Fibroblast of skin of right quadriceps (primary cell): ENCODE results near the gene WNT3A.

Source experiments
- DNase-seq: peaks from one replicate; pipeline ENCODE4 v3.0.0-alpha.2; 2013

The WNT3A gene

DNA sequence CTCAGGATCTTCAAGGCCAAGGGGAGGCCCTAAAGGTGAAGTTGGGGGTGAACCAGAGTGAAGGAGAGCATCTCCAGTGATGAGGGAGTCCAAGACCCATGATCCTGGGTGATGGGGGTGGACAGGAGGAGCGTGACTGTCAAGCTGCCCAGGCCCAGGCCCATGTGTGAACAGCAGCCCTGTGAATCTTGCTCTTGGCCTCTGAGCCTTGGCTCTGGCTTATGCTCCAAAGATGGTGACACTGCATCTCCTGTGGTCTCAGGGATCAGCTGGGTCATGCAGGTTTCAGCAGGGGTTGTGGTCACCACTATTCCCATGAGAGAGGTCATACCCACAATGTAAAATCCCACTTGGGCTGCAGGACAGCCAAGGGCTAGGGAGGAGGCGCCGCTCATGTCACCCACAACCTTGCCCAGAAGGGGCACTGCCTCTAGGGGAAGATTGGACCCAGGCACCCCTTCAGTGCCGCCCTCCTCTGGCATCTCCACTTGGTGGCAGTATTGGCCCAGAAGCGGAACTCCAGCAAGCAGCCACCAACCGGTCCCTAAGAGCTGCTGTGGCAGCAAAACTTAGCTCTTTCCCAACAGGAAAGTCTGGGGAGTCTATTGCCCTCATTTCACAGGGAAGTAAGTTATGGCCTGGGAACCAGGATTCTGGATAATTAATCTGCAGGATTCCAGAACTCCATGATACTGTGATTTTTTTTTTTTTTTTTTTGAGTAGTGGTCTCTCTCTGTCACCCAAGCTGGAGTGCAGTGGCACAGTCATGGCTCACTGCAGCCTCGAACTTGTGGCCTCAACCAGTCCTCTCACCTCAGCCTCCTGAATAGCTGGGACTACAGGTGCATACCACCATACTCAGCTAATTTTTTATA lies 7.5 kb upstream of the WNT3A start:
- DNase-seq: peak; percentile 40

DNA sequence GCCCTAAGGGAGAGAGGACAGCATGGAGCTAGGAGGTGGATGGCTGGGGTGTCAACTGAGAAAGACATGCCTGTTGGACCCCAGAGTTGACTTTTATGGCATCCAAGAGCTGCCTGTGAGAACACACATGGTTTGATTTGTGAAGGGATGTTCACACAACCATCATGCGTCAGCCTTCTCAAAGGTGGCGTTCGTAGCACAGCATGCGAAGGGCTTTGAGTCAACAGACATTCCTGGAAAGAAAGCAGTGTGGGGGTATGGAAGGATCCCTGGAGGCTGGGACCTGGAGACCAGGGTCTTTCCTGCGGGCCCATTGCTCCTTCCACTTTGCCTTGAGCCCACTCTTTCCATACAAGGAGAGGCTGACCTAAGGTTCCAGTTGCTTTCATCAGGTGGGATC lies 6.4 kb upstream of the WNT3A start:
- no peak for DNase-seq

DNA sequence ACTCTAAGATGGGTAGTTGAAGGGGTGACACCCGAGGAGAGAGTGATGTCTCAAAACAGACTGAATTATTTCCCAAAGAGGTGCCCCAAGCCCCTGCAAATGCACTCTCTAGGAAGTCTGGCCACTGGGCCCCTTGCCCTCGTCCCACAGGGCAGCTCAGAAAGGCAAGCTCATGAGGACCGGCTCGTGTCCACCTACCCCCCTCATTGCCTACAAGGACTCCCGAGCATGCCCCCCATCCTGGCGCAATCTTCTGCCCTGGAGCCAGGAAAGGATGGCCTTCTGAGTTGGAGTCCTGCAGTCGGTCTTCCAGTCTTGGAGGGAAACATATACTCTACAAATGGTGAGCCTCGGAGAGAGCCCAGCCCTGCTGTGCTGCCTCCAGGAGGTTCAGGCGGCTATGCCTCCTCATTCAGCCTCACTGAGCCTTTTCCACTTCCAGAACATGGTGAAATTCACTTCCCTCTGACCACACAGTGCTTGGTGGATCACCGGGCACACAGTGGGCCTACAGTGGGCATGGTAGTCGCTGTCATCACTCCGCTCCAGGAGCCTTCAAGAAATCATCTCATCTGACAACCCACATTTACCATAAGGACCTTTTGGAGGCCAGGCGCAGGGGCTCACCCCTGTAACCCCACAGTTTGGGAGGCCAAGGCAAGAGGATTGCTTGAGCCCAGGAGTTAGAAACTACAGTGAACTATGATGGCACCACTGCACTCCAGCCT lies 5.8 kb upstream of the WNT3A start:
- no peak for DNase-seq

DNA sequence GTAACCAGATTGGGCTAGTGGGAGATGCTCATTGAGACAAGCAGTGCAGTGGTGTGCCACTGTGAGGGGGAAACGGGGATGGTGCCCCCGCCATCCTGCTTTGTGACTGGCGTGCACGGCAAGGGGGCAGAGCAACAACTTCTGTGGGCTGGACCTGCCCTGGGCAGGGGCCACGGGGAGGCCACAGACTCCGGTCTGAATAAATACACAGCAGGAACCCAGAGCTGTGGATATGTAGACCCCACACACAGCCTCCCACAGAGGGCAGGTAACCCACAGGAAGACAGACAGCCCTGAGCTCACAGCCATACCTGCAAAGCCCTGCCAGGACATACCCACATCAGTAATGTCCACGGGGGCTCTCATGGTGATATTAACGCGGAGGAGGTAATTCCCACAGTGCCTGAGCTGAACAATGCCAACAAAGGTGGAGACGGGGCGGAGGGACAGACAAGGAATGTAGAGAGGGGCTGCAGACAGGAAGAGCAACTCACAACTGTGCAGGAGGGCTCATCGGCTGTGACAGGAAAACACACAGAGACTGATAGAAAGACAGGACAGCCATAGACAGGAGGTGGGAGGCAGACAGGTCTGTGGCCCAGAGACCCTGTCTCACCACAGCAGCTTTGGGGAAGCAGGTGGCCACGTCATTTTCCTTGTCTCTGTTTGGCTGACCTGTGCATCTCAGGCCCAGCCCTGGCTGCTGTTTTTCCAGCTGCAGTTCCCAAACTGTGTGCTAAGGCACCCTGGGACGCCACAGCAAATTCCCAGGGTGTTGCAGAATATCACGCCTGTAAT lies 4.9 kb upstream of the WNT3A start:
- DNase-seq: no peak

DNA sequence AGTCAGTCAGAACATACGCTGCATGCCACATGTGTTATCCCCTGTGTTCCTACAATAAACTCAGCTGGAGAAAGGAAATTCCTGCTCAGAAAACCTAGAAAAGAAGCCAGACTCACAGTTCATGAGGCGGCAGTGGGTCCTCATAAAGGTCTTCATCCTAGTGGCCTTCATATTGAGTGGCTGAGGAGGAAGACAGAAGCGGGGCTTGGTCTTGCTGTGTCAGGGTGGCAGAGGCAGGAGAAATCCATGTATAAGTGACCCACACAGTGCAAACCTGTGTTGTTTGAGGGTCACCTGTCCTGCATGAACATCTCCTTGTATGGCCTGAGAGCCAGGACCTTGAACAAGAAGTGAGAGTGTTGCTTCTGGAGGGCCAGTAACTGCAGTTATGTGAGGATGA lies 4.0 kb upstream of the WNT3A start:
- DNase-seq: no peak

DNA sequence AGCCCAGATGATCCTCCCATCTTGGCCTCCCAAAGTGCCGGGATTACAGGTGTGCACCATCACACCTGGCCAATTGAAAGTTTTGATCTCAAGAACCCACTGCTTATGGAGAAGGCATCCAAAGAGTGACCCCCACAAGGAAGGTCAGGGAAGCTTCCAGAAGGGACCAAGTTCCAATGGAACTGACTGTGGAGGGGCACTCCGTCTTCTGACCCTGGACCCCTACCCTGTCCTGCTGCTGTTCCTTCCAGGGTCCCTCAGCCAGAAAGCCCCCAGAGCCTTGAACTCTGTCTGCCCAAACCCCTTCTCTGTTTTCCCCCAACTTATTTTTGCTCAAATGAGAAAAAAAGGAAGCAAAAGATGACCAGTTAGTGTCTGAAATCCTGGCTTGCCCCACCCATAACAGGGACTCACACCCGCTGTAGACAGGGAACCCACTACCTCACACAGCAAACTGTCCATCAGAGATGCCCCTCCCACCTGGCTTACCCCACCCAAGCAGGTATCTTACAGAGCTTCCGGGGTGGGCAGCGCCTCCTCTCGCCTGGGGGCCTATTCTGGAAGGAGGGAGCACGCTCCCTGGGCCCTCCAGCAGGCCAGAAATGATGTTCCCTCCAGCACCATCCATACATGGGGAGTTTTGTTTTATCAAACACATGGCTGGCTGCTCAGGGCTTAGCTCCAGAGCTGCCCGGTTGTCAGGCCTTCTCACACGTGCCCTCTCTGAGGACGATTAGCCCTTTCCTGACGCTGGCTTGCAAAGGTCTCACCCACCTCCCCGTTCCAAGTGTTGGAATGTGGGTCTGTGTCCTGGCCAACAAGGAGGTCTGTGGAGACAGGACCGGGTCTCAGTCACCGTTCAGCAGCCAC lies 3.1 kb upstream of the WNT3A start:
- DNase-seq: no peak

DNA sequence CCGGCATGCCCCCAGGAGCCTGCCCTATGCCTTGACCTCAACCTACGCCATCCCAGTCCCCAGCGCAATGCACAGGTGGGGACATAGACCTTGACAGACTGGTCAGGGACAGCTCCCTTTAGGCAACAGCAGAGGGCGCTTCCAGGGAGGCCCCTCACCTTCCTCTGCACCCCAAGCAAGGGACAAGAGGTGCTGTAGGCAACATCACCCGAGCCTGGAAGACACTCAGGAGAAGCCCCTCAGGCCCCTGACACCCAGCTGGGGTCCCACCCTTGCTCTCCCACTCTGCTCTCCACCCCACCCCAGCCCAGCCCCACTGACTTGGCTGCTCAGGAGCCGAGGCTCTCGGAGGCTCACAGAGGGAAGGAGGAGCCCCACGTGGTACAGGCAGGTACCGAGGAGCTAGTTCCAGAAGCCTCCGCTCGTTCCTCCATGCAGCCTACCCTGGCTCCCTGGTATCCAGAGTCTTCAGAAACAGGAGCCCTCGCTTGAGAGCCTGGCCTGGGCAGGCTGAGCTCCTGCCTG lies 2.4 kb upstream of the WNT3A start:
- no peak for DNase-seq

DNA sequence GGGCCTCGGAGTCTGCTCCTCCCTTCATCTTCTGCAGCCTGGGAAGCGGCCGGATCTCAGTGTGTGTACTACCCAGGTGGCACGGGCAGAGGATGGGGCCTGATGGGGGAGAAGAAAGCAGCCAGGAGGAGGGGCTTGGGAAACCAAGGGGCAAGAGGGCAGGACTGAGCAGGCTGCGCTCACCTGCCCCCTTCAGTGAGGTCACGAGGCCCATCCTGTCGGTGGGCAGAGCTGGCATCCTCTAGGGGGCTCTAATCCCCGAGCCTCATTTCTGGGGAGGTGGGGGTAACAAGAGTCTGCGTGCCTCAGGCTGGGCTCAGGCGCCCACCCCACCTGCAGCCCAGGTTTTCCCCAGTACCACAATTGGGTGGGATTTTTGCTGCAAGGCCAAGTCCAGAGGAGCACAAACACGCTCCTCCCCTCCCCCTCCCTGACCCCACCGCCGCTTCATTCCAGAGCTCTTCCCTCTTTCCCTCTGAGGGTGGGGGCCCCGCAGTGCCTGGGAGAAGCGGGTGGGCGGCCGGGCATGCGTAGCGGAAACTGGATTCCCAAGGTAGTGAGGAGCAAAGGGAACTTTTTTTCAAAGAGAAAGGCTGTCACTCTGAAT lies 1.8 kb upstream of the WNT3A start:
- DNase-seq: no peak

DNA sequence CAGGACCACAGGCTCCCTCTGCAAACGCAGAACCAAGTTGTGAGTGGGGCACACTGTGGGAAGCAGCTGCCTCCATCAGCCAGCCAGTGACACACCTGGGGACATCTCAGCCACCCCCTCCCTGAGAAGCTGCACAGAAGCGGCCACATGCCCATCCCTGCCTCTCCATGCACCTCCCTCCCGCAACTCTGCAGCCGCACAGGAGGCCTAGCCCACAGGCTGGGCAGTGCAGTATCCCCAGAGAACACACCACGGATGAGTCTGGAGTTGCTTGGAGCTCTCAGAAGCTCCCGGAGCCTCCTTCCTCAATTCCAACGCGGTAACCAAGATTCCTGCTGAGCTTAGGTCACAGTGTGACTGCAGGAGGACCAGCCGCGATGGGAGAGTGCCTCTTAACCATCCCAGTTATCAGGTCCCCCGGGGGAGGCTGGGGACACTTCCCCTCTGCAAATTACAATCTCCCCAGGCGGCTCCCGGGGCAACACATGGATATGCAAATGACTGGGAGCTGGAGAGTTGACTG lies 1.2 kb upstream of the WNT3A start:
- DNase-seq: no peak

DNA sequence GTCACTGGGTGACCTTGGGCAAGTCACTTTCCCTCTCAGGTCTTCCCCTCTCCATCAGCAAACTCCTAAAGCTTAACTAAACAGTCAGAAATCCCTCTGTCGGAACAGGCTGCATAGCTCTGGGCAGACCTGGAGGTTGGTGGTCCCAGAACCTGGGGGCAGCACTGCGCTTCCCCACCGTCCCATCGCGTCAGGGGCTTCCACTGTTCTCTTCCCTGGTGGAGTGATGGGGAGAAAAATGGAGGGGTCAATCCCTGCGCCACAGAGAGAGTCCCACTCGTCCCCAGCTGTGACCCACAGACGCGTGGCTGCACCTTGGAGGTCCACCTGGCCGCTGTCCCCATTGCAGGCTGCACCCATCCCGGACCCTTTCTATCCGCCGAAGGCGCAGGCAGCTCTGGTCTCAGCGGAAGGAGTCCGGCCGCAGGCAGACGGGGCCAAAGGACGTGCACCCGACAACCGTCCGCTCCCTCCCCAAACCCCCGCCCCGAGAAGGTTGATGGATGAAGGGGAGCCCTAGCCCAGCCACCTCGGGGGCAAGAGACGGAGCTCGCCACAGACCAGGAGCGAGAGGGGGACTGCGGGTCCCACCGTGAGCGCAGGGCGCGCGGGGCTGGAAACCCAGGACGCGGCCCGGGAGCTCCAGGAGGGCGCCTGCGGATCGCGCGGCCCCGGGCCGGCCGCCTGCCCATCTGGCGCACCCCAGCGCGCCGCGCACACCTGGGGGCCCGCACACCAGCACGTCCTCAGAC lies 588 bp upstream of the WNT3A start:
- DNase-seq: no peak

DNA sequence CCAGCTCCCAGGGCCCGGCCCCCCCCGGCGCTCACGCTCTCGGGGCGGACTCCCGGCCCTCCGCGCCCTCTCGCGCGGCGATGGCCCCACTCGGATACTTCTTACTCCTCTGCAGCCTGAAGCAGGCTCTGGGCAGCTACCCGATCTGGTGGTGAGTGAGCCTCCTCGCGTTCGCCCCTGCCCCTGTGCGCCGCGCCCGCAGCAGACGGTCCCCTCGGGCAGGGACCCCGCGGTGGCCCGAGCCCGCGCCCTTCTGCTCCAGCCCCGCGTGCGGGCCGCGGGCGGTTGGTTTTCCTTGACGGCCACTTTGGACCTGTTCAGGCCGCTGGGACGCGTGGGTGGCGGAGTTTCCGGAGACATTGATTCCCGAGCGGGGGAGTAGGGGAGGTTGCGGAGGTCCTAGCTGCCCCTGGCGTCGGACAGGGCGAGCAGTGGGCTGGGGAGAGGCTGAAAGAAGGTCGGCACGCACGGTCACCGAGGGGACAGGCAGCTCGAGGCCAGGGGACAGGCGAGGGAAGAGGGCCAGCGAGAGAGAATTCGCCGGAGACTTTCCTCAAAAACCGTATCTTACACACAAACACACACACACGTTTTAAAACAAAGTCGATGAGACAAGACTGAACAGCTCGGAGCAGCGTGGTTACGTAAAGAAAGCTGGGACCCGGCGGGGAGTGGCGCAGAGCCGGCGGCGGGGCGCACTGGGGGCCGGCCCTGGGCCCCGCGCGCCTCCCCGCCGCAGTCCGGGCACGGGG lies 427 bp downstream of the WNT3A start:
- DNase-seq: no peak

DNA sequence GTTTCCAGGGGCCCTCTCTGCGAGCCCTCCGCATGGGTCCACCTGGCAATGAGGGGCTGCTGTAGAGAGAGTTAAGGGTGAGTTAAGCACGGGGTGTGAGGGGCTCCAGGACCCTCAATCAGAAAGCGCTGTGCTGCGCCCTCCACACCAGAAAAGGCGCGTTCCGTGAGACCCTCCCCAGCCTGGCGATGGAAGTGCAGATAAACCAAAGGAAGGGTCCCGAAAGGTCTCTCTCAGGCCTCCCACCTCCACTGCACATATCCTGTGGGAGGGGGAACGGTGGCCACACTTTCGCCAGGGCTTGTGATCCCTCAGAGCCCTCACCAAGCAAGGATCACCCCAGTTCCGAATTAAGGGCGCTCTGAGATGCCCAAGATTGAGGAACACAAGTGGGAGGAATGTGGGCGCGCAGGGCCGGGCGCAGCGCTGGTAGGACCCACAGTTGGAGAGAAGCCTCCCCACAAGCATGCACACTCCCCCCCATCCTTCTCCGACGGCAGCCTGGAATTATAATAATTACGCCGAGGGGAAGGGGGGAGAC lies 1.1 kb downstream of the WNT3A start:
- DNase-seq: no peak

DNA sequence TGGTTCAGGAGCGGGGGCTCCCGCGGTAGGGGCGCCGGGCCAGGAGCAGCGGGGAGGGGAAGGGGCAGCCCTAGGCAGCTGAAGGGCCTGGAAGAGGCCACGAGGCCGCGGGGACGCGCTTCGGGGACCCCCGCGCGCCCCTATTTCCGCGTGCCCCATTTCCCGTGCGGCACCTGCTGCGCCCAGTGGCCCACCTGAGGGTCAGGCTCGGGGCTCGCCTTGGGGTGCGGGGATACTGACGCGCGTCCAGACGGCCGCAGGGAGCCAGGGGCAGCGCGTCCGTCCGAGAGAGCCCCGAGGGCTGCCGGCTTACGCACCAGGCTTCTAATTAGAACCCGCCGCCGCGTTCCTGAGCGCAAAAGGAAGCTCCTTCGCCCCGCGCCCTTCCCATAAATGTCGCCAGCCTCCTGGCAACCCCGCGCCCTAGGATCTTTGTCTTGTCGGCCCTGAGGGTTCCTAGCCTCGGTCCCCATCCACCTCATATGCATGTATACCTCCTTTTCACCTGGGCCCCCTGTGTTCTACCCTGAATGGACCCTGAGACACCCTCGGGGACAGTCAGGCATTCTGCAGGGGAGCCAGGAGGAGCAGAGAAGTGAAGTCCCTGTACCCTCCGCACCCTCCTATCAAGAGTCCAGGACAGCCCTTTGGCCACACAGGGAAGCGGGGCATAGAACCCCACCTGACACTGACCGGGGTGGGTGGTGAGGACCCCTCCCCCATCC lies 1.8 kb downstream of the WNT3A start:
- no peak for DNase-seq

DNA sequence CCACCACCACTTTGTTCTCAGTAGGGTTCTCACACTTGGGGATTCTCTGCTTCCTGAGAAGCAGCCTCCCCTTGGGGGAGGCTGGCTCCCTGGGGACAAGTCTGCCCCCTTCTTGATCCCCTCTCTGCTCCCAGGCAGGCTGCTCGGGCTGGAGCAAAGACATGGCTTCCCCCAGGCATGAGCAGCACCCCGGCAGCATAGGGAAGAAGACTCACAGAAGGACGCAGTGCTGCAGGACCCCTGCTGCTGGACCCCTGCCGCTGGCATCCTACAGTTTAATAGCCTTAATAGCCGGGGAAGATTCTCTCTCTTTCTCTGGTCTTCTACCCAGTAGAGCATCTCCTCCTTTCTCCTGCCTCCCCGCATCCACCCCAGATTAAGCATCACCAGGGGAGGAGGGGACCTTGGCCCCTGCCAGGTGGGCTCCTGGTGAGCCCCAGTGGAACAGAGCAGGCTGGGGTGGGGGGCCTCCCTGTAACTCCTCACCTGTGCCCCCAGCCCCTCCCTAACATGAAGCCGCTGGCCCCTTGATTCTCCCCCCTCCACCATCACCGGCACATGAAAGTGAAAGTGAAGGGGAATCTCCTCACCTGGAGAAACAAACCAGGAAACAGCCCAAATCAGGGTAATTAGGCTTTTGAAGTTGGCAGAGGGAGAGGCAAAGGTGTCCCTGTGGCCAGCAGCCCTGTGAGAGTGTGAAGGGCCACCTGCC lies 2.5 kb downstream of the WNT3A start:
- no peak for DNase-seq

DNA sequence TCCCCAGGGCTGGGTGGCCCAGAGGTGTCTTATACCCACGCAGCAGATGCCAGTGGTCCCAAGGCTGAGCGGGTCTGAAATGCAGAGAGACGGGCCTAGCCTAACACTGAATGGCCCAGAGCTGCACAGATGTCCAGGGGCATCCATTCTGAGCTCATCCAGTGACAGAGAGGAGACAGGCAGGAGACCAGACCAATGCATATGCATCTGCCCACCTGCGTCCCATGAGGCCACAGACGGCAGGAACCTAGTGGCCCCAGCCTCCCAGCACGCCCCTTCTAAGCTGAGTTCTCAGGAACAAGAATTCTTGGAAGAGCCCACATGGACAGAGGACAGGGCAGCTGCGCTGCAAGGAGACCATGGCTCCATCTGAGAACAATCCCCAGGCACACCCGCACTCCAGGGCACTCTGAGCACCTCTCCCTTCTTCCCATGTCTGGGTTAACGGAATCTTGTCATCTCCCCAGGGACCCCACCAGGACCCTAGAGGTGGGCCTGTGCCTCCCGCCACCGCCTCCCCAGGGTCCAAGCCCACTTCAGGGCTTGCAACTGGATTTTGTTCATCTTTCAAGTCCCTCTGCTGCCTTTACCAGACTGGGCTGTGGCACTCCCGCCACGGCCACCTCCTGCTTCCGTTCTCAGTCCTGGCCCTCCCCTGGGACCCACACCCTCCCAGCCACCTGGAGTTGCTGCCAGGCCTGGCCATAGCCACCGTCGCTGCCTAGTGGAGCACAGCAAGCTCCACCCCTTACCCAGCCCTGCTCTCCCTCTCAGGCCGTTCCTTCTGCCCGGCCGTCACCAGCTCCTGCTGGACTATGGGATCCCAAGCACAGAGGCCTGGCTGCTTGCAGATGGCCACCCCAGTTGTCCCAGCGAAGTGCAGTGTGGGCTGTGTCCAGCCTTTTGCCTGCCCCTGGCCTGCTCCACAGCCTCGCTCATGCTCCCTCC lies 3.3 kb downstream of the WNT3A start:
- DNase-seq: no peak

DNA sequence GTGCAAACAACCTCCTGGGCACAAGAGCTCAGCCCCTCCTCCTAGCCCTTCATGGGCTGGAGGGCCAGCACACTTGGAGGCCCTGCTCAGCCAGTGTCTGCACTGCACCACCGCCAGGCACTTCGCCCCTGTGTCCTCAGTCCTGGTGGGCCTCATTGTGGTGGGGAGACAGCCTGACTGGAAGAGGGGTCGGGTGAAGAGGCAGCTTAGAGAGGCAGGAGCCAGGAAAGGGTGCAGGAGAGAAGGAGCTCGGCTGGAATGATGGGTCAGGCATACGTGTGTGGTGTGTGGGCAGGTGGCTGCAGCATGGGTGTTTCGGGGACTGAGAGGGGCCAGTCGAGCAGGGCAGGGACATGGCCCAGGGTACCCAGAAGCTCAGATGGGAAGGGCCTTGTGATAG lies 4.1 kb downstream of the WNT3A start:
- no peak for DNase-seq

DNA sequence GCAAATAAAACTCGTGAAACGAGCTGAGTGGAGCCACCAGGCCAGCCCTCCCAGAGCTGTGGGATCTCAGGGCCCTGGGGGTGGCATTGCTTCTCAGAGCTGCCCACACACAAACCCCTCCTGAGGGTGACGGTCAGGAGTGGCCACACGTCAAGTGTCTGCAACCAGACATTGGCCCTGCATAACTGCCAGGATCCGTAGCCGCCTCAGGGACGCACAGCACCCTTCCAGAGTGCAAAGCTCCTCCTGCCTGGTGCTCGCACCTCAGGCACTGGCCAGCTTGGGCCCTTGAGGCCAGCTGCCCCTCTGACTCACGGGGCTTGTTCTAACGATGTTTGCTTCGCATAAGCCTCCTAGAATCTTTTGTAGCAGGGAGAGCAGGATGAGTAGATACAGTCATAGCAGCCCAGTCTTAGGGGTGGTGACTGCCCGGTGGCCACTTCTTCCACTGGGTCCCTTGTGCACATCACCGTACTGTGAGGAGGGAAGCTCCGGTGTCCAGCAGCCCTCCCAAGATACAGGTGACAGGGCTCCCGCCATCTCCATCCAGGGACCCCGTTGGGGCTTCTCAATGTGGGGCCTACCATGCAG lies 5.0 kb downstream of the WNT3A start:
- no peak for DNase-seq
